BJ (cell line): ENCODE data around the gene PLEKHJ1. TPM values are rescaled to one million over a fixed set of nuclear protein-coding genes. Genes with fewer than 3 reads are reported as not detected.

Experiments
- CTCF ChIA-PET: fragments of 350-600 bp; formaldehyde crosslinking; extraction: SDS; loops from one replicate; lab custom pipeline; 2021; ENCODE audit warnings: antibody characterized with exemption, inconsistent platforms; lab: Yijun Ruan, JAX
- POLR2A ChIA-PET: fragments of 300-600 bp; sonication (Branson Sonifier 250); formaldehyde crosslinking; extraction: SDS; loops from one replicate; lab custom pipeline; 2021; ENCODE audit warnings: antibody characterized with exemption; lab: Charles Lee
- DNase-seq: peaks from one replicate; pipeline ENCODE4 v3.0.0-alpha.2; 2011; ENCODE audit warnings: low read depth
- H3K27me3 ChIP-seq: 2 replicates; pipeline ENCODE4 v1.6.0; 2011; ENCODE audit warnings: low read length; ENCODE audit not compliant: control insufficient read depth, insufficient read depth
- H3K36me3 ChIP-seq: 2 replicates; pipeline ENCODE4 v1.5.1; 2011; ENCODE audit warnings: low read length; ENCODE audit not compliant: control insufficient read depth, insufficient read depth
- H3K4me3 ChIP-seq: 2 replicates; pipeline ENCODE4 v1.5.1; 2011; ENCODE audit warnings: low read depth, mild to moderate bottlenecking, control low read depth, low read length
- CTCF ChIP-seq: IDR thresholded peaks from 2 replicates; pipeline ENCODE4 v1.5.1; 2011; ENCODE audit warnings: low read depth, mild to moderate bottlenecking, control low read depth, inconsistent platforms, low read length, moderate library complexity; ENCODE audit not compliant: insufficient read depth
- polyA plus RNA-seq: library from polyadenylated mRNA; depleted of rRNA; stranded (reverse); fragments of >200 nt; gene quantifications from 2 replicates; pipeline ENCODE4 v1.2.3, GENCODE V29; 2011

Gene PLEKHJ1
- polyA plus RNA-seq, 1 experiment: 65.8 TPM

GRCh38 chr19:2195361-2195760, 40.8 kb downstream of the PLEKHJ1 start:
- no peak for DNase-seq
- ChIA-PET POLR2A (no interaction called here), CTCF (no interaction called here)
- Histone ChIP-seq H3K27me3 (no peaks in the 10 kb centered on the region), H3K36me3 (peaks cover 47% of the 10 kb centered on the region), H3K4me3 (no peak overlapping the region)
- no peak for TF ChIP-seq CTCF

GRCh38 chr19:2194513-2195078, 41.5 kb downstream of the PLEKHJ1 start:
- no peak overlapping the region for H3K4me3 ChIP-seq
- CTCF ChIA-PET: no interaction called here
- no peaks in the 10 kb centered on the region for H3K27me3 ChIP-seq
- POLR2A ChIA-PET: no interaction called here
- peaks cover 45% of the 10 kb centered on the region for H3K36me3 ChIP-seq
- no peak for TF ChIP-seq CTCF
- no peak for DNase-seq

- ChIA-PET CTCF (no interaction called here), POLR2A (no interaction called here)
- no peak for TF ChIP-seq CTCF
- H3K4me3 ChIP-seq: no peak overlapping the region
- H3K27me3 ChIP-seq: no peaks in the 10 kb centered on the region
- H3K36me3 ChIP-seq: peaks cover 48% of the 10 kb centered on the region
- no peak for DNase-seq
Measured at GRCh38 chr19:2193807-2194206, 42.3 kb downstream of the PLEKHJ1 start.

GRCh38 chr19:2192862-2193261, 43.3 kb downstream of the PLEKHJ1 start:
- Histone ChIP-seq H3K27me3 (no peaks in the 10 kb centered on the region), H3K36me3 (peaks cover 47% of the 10 kb centered on the region), H3K4me3 (no peak overlapping the region)
- no peak for TF ChIP-seq CTCF
- no peak for DNase-seq
- POLR2A ChIA-PET: no interaction called here
- CTCF ChIA-PET: no interaction called here

- POLR2A ChIA-PET: no interaction called here
- Histone ChIP-seq H3K27me3 (no peaks in the 10 kb centered on the region), H3K4me3 (no peak overlapping the region), H3K36me3 (peaks cover 44% of the 10 kb centered on the region)
- CTCF ChIA-PET: no interaction called here
- no peak for DNase-seq
- TF ChIP-seq CTCF: no peak
Measured at GRCh38 chr19:2191456-2192310, 44.4 kb downstream of the PLEKHJ1 start.
